WERI-Rb-1 (cell line): ENCODE data around the gene NF1.
A peak's percentile ranks its signal among the peaks of the same experiment; 100 is the strongest.

Experiments
- DNase-seq: peaks from one replicate; pipeline ENCODE4 v3.0.0-alpha.2; 2020
- H3K27ac ChIP-seq: fragments of 250-450 bp; sonication (Bioruptor Pico); 2 replicates; pipeline ENCODE4 v1.5.1; 2020; ENCODE audit warnings: mild to moderate bottlenecking, moderate library complexity
- H3K27me3 ChIP-seq: fragments of 250-450 bp; sonication (Bioruptor Pico); 2 replicates; pipeline ENCODE4 v1.5.1; 2021; ENCODE audit warnings: mild to moderate bottlenecking, low read depth, moderate library complexity; ENCODE audit not compliant: insufficient read depth, severe bottlenecking
- H3K36me3 ChIP-seq: fragments of 250-450 bp; sonication (Bioruptor Pico); 2 replicates; pipeline ENCODE4 v1.5.1; 2020; ENCODE audit warnings: mild to moderate bottlenecking, moderate library complexity
- H3K4me3 ChIP-seq: 2 replicates; pipeline ENCODE4 v1.5.1; 2011; ENCODE audit warnings: low read depth, mild to moderate bottlenecking, control low read depth, low read length
- H3K9me3 ChIP-seq: fragments of 250-450 bp; sonication (Bioruptor Pico); 2 replicates; pipeline ENCODE4 v1.5.1; 2021; ENCODE audit warnings: mild to moderate bottlenecking, moderate library complexity; ENCODE audit not compliant: severe bottlenecking
- TF ChIP-seq, protein P1 (sequence below): IDR thresholded peaks from 2 replicates; pipeline ENCODE4 v1.5.1; 2011; ENCODE audit warnings: low read depth, mild to moderate bottlenecking, control low read depth, inconsistent platforms, low read length

The NF1 gene

DNA sequence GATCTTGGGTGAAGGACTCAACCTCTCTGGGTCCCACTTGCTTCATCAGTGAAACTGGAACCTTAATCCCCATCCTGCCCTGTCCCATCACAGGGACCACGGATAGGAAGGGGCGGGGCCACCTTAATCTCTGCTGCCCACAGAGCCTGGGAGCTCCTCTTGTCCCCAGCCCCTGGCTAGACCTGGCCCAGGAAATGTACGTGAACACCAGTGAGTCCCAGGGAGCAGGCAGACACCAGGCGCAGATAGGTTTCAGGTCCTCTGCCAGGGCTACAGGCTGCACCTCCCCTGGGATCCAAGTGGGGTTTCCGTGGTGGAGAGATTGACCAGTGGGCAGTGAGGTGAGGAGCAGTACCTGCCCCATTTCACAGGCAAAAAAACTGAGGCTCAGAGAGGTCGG, 317.7 kb downstream of the NF1 start:
- TF ChIP-seq, protein P1, sequence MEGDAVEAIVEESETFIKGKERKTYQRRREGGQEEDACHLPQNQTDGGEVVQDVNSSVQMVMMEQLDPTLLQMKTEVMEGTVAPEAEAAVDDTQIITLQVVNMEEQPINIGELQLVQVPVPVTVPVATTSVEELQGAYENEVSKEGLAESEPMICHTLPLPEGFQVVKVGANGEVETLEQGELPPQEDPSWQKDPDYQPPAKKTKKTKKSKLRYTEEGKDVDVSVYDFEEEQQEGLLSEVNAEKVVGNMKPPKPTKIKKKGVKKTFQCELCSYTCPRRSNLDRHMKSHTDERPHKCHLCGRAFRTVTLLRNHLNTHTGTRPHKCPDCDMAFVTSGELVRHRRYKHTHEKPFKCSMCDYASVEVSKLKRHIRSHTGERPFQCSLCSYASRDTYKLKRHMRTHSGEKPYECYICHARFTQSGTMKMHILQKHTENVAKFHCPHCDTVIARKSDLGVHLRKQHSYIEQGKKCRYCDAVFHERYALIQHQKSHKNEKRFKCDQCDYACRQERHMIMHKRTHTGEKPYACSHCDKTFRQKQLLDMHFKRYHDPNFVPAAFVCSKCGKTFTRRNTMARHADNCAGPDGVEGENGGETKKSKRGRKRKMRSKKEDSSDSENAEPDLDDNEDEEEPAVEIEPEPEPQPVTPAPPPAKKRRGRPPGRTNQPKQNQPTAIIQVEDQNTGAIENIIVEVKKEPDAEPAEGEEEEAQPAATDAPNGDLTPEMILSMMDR, result no peak
- Histone ChIP-seq H3K9me3 (no peaks in the 10 kb centered on the region), H3K36me3 (no peaks in the 10 kb centered on the region), H3K27ac (no peak overlapping the region), H3K27me3 (no peaks in the 10 kb centered on the region), H3K4me3 (no peak overlapping the region)
- DNase-seq, result peak; percentile 61

DNA sequence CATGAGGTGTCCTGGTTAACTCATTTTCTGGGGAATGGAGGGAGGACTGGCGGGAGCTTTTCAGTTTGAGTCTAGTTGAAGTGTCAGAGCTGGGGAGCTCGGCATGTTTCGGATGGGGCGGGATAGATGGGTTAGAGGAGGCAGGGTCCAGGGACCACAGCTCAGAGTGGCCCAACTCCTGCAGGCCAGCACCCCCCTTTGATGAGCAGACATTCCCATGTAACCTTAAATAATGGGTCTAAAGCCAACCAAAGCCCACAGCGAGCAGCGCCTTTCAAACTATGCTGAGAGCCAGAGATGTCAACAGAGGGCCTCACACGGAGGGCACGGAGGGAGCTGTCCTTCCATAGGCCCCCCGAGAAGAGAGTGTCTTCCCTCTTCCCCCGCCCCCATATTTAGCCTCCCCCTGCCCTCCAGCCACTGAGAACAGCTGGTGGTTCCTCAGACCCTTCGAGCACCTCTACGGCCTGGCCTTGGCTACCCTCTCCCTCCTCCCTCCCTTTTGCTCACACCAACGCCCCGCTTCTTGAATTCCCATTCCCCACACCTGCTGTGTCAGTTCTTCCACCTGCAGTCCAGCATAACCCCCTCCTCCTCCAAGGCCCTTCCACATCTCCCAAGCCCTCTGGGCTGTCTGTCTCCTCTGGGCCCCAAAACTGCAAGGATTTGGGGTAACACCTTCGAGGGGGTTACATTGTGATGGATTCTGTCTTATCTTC, 318.5 kb downstream of the NF1 start:
- H3K4me3 ChIP-seq, result no peak overlapping the region
- H3K27ac ChIP-seq, result no peak overlapping the region
- H3K27me3 ChIP-seq, result no peaks in the 10 kb centered on the region
- TF ChIP-seq, protein P1, result no peak
- DNase-seq, result no peak
- H3K36me3 ChIP-seq, result no peaks in the 10 kb centered on the region
- no peaks in the 10 kb centered on the region for H3K9me3 ChIP-seq

DNA sequence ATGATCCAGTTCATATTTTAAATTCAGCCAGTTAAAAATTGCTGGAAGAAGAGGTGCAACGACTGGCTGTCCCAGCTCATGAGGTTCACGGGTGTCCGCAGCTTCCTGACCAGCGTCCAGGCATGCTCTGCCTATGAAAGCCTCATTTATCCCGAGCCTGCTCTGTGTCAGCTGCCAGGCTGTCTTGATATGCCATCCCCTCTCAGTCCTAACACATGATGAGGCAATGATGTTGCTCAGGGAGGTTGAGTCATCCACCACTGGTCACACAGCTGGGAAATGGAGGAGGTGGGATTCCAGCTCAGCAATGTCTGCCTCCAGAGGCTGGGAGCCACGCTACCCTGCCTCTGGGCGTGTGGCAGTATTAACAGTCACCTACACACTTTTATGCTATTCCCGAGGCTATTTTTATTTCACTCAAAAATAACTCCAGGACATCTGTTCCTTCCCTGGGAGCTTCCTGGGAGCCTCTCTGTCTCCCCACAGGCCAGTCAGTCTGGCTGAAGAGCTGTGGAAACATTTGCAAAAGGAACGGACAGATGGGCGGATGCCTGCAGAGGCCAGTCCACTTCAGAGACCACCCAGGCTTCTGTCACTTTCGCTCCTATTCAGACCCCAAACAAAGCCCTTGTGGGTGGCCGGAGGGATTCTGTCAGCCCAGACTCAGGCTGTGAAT, 319.2 kb downstream of the NF1 start:
- no peaks in the 10 kb centered on the region for H3K27me3 ChIP-seq
- TF ChIP-seq, protein P1, result no peak
- no peak overlapping the region for H3K27ac ChIP-seq
- no peak overlapping the region for H3K4me3 ChIP-seq
- H3K36me3 ChIP-seq, result no peaks in the 10 kb centered on the region
- no peaks in the 10 kb centered on the region for H3K9me3 ChIP-seq
- no peak for DNase-seq

DNA sequence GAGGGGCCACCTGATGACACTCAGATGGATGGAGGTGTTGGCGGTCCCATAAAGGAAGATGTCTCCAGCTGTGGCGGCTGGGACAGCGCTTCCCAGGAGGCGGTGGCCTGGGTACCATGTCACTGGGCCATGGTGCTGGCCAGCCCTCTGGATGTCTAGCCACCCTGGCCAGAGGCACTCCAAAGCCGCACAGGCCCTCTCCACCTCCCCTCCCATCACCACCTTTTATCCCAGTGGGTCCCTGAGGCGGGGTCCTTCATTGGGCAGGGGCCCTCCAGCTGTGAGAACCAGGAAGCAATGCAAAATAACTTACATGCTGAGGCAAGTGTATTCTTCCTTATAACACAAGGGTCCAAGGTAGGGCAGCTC, 319.8 kb downstream of the NF1 start:
- DNase-seq, result no peak
- Histone ChIP-seq H3K4me3 (no peak overlapping the region), H3K9me3 (no peaks in the 10 kb centered on the region), H3K27me3 (no peaks in the 10 kb centered on the region), H3K27ac (no peak overlapping the region), H3K36me3 (no peaks in the 10 kb centered on the region)
- TF ChIP-seq, protein P1, result no peak

DNA sequence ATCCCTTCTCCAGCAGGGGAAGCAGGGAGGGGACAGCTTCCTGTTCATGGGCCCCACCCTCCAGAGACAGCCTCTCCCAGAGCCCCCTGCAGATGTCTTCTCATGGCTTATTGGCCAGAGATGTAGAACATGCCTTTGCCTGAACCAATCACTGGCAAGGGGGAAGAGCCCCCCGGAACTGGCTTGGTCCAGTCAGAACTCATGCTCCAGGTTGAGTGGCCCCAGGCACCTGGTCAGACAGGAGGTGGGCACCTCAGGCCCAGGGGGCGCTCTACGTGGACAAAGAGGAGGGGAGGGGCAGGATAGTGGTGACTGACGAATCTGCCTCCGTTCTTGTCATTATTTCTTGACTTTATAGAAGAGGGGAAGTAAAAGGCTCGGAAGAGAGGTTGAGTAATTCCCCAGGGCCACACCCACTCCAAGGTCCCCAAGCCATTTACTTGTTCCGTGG, 320.3 kb downstream of the NF1 start:
- no peaks in the 10 kb centered on the region for H3K36me3 ChIP-seq
- no peak for DNase-seq
- H3K4me3 ChIP-seq, result no peak overlapping the region
- TF ChIP-seq, protein P1, result no peak
- no peaks in the 10 kb centered on the region for H3K9me3 ChIP-seq
- H3K27me3 ChIP-seq, result no peaks in the 10 kb centered on the region
- no peak overlapping the region for H3K27ac ChIP-seq
